OCI-M2 (cell line): ENCODE results near the gene C9orf152.

ENCODE experiments used
- DNase-seq: peaks from one replicate; lab custom pipeline; 2025; ENCODE audit not compliant: unreplicated experiment; lab: John Stamatoyannopoulos, UW

The C9orf152 gene

DNA sequence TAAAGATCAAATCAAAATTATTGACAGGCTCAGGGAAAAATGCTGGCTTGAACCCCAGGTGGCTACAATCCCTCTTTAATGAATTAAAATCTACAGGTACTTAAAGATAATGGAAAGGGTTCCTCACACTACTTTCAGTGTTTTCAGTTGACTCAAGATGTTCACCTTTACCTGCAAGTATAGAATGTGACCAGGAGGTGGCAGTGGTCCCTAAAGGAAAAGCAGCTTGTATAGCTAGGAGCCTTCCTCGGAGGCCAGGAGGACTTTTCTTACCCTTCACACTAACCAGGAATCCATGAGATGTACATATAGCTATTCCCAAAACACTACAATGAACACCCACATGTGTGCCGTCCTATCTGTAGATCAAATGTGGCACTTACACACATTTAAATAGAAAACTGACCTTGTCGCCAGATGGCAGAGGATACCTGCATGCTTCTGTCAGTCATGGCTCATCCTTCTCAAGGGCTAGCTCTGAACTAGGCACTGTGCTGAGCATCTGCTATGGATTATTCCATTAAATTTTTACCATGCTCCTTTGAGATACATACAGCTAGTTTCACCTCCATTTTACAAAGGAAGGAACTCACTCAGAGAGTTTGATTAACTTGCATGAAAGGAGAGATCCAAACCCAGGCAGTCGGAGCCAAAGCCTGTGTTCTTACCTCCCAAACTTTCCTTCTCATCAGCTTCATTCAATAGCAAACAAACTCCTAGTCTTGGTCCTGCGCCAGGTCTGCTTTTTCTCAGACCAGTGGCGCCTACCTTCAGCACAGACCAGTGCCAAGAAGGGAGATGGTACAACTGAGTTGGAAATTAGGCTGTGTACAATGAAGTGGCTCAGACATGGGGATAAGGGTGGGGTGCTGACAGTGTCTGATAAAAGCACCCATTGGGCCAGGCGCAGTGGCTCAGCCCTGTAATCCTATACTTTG, 24.5 kb downstream of the C9orf152 start:
- no peak for DNase-seq

DNA sequence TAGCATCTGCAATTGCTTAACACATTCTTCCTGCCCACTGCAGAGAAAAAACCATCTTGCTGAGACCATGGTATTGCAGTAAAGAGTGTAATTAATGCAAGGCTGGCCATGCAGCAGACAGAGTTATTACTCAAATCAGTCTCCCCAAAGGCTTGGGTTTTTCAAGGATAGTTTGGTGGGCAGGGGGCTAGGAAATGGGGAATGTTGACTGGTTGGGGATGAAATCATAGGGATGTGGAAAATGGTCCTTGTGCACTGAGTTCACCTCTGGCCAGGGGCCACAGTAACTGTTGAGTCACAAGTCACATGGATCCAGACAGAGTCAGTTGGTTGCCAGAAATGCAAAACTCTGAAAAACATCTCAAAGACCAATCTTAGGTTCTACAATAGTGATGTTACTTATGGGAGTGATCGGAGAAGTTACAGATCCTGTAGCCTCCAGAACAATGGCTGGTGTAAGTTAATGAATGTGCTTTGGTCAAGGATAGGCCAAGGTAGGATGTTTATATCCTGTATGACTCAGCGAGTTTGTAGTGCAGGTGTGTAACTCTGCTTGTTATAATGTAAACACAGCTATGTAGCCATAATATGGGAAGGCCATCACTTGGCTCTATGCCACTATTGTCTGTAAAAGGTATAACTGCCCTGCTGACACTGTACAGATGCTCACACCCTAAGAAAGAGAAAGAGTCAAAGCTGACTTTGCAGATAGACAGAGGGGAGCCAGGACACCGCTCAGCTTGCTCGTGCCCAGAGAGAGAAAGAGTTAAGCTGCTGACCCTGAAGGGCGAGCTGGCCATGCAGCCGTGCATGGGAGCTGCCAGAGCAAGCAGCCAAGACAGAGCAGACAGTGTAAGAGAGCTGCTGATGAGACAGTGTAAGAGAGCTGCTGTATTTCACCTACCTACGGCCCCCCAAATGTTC, 27.2 kb downstream of the C9orf152 start:
- DNase-seq = no peak

DNA sequence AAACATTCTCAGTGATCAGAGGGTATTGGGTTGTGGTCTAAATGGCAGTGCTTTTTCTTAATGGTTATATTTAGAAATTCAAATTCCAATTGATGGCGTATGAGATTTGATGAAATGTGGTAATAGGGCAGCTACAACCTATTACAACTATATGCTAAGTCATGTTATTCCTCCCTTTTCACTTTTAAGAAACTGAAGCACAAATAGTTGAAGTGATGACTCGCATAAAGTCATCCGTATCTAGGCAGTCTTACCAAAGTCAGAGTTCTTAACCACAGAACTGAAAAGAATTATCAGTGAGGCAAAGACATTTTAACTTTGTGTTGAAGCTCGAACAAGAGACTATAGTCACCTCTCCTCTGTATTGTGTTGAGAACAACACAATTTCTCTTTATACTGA, 28.2 kb downstream of the C9orf152 start:
- DNase-seq = no peak

DNA sequence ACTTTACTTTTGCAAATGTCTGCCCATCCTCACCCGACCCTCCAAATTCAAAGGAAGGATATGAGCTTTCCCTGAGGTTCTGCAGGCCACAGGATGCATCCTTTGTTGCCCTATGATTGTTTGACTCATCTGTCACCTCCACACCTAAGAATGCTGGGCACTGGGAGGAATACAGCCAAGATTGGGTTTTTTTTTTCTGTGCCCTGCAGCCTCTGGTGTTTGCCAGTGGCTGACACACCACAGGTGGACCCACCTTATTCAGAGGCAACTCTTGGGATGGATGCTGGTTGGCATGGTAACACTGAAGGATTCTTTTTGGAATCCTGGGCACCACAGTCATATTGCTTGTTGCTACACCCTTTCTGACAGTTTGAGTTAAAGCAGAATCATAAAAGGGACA, 29.7 kb downstream of the C9orf152 start:
- DNase-seq = no peak

DNA sequence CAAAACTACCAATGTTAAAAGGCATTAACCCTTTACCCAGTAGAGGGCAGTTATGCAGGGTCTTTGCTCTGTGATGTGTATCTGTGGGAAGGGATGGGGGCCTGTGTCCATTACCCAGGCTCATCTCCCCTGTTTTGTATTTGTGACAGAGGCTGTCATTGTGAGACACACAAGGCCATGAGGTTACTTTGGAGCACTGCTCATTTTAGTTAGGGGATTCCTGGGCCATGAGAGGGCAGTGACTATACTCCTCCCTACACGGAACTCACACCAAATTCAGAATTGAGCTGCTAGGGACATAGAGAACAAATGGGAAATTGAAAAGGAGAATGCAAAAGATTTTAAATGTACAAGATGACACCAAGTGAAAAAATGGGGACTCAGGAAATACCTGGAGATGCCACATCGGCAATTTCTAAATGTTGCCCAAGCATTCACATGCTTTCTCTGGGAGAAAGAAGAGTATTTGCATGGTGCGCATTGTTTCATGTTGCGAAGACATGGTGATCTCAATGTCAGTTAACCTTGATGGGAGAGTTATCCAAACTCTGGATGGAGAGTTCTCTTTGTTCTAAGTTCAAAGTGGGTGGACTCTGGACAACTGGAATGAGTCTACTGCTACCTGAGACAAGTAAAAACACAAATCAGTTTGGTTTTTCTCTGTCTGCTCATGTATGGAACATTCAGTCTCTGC, 32.5 kb downstream of the C9orf152 start:
- no peak for DNase-seq

DNA sequence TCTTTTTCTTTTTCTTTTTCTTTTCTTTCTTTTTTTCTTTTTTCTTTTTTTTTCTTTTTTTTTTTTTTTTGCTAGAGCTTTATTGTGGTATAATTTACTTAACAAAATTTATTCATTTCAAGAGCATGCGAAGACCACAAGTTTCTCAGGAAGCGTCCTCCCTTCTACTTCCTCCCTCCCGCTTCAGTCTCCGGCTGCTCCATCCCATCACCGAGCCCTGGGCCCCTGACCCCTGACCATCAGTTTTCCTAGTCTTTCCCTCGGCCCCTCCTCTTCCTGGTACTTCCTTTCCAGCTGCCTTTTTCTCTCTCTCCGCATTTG, 34.7 kb downstream of the C9orf152 start:
- DNase-seq = no peak

DNA sequence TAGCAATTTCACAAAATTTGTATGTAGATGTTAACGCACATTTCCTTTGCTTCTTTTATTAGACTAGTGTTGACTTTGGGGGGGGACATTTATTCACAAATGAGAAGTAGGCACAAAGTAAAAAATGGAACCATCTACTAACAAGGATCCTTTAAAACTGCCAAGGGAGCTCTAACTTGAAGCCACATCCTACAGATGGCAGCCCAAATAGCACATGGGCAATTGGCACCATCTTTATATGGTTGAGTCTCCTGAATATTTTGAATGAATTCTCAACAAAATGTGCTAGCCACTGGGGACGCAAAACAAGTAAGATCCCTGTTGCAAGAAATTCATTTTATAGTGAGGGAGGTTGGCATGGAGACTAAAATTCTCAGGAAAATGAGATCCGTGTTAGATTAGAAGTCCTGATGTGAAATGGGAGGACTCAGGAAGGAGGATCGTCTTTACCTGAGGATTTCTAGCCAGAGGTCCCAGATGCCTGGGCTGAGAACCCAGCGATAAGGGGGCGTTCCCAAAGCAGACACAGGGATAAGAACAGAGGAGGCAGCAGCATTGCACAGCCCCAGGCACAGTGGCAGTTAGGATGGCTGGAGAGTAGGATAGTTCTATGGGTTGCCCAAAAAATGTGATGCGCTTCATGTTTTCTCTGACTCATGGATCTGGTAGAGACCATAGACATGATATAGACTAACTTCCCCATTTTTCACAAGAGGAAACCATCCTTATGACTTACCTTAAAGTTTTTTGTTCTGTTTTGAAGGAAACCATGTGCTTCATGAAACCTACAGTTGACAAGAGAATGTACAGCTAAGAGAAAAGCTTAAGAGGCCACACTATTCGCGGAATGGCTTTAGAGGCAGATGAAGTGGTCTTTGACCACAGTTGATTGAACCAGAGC, 37.4 kb downstream of the C9orf152 start:
- DNase-seq = no peak

DNA sequence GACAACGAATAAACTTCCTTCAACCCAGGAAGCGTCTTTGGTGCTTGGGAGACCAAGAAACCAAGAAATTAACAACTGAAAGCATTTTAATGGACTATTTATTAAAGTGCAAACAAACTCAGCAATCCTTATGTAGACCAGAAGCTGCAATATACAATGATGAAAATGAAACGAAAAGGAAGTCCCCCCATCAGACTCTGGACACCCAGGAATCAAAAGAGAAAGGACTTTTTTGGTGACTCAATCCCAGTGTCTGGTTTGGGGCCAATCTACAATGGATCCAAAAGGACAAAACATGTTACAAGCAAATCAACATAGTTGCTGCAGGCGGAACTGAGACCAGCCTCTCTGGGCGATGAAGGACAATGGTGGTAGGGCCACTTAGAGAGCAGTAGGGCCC, 39.5 kb downstream of the C9orf152 start:
- no peak for DNase-seq

DNA sequence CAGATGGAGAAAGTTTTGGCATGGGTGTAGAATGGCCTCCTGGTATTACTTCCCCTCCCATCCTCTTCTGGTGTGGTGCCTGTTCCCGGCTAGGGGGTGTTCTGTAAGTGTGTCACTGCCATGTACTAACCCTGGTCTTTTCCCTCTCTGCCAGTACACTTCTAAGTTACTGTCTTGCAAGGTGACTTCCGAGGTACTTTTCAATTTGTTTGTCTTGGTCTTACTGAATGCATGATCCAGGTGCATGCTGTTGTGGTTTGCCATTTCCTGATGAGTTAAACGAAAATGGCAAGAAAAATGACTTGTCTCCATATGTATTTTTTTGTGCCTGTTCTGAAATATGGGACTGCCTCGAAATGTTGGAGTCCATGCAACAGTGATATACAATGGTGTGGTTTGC, 46.0 kb downstream of the C9orf152 start:
- DNase-seq = no peak

DNA sequence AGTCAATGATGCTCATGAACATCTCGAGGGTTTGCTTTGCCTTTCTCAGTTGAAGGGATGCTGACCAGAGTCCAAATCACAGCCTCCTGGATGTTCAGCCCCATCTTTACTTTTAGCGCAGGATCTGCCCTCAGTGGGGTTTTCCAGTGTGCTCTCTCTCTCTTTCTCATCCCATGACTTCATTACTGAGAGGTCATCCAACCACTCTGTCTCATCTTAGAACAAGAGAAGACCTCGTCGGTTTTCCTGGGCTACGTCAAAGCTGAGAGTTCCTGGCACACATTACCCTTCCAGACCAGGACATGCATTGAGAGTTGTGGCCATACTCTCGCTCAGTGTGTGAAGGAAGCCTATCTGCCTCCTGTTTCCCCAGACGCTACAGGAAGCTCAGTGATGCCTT, 47.3 kb downstream of the C9orf152 start:
- DNase-seq = no peak

DNA sequence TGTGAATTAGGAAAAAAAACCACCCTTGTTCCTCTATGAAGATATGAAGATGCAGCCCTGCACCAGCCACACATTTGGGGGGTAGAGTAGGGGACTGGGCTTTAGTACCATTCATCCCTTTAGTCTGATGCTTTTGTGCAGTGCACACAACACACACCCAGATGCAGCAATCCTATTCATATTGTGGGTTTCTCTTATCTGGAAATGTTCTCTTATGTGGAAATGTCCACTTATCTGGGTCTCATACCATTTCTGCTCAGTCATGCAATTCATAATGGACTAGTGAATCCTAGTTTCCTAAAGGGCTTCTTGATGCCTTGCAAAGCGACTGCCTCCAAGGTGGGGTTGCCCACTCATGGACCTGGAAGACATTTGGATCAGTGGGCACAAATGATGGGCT, 47.8 kb downstream of the C9orf152 start:
- DNase-seq = no peak

DNA sequence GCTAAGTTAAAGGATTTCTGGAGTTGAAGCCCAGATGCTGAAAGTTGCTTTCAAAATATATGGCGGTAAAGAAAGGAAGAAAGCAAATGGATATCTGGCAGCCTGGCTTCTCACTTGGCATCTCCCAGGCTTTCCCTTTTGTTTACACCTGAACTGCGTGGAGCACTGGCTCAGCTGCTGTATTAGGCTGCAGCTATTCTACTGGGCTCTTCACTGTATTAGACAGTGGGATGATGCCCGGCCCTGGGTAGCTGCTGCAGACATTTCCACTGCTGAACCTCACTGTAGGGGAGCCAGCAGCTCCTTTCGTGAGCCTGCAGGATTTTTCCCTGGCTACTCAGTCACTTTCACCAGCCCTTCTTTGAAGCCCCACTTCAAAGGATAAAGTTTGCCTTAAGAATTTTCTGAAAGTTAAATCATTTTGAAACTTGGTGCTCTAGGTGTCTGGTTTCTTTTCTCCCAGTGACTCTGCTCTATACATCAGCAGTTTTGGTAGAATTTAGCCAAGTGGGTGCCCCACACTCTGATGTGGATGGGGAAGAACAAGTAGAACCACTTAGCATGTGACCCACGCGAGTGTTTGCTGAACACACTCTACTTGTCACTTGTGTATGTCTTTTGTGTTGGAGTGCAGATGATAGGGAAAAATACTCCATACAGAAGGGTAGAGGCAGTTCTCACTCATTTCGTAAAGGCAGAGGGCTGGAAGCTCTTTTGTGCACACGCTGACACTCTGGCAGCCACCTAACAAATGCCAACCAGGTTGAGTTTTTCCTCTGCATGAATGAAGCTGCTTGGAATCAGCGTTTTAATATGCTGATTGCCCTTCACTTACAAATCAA, 49.9 kb downstream of the C9orf152 start:
- no peak for DNase-seq

DNA sequence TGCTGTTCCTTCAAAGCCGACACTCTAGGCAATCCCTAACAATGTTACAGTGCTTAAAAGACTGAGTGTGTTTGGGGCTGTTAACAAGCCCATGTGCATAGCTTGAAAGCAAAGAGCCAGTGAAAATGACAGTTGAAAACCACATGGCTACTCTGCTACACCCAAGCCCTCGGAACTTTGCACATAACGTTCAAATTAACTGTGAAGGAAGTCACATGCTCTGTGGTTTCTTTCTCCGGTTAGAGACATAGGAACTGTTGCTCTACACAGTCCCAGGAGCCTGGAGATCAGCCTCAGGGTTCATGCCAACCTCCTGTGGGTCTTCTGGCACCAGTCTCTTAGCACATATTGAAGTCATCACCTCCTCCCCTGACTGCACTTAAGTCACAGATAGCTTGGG, 51.1 kb downstream of the C9orf152 start:
- no peak for DNase-seq

DNA sequence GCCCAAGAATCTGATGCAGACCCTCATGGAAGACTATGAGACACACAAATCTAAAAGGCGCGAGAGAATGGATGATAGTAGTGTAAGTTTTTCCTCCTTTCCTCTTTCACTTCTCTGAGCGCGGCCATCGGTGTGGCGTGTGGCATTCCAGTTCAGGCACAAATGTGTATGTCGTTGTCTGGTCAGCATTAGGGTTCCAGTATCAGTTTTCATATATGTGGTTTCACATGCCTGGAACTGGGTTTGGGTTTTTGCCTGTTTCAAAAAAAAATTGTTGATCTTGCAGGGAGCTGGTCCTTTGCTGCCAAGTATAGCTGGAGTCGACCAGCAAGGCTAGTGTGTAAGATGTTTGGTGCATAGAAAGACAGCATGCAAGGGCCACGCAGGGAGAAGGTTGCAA, 51.5 kb downstream of the C9orf152 start:
- DNase-seq = no peak

DNA sequence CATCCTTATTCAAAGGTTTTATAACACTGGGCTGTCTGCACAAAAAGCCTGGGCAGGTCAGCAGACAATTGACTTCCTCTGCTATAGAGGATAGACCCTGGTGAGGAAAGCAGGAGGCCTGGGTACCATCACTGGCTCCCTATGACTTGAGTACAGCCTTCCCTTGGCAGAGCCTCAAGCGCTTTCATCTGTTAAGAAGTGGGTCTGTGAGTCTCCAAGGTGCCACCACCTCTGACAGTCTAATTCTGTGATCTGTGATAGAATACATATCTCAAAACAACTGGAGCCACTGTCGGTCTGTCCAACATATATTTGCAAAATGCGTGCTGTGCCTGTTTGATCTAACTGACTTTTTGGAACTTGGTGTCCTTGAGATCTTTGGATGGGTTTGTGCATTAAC, 52.2 kb downstream of the C9orf152 start:
- DNase-seq = no peak

DNA sequence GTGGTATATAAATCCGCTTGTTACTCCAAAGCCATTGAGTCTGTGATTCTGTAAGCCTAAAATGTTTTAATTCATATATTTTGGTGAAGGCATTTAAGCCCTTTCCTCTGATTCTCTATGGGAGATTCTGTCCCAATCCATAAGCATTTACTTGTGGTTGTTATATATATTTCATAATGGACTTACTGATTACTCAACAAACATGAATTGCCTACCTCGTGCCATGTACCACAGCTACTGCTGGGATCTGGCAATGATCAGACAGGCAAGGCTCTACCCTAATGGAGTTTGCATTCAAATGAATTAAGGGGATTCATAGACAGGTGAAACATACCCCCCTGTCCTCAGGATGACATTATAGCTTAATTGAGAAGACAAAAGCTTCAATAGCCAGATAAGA, 54.5 kb downstream of the C9orf152 start:
- DNase-seq = no peak

DNA sequence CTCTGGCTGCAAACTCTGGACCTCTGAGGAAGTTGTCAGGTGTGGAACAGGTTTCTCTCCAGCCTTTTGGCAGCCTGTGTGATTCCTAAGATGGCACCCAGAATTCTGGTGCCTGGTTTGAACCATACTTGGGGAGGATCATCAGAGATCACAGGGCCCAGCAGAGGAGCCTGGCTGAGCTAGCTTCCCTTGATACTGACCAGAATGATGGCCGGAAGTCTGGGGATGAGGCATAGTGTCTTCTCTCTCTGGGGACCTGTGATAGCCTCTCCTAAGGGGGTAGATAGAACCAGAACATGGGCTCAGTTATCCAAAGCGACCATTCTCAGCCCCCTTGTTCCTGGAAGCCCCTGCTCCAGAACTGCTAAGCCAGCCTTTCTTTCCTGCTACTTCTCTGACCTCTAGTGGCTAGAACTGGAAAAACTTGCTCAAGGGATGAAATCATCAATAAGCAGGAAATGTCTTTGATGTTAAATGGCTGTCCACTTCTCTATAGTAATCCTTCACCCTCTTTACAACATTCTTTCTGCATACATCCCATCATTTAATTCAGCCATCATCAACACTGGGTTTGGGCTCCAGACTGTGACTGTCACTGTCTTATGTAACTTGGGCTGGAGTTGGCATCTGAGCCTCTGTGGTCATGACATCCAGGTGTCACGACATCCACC, 55.1 kb downstream of the C9orf152 start:
- no peak for DNase-seq
